Occipital lobe (tissue), 2 donors: ENCODE data around the gene SLC2A9. TPM values are rescaled to one million over a fixed set of nuclear protein-coding genes. Genes with fewer than 3 reads are reported as not detected.
"Not testable (repeated sequence)": the region's sequence is repeated elsewhere in the genome, so short reads cannot be mapped to it uniquely, and the experiment has no call there.

Source experiments
- DNase-seq: peaks from one replicate; lab custom pipeline; 2025; lab: John Stamatoyannopoulos, UW
- total RNA-seq: library from RNA; depleted of rRNA; stranded (reverse); fragments of >200 nt; gene quantifications from one replicate; pipeline ENCODE4 v1.2.3, GENCODE V29; 2014

Gene SLC2A9
- total RNA-seq, 1 donor from 2014 or later = 3.1 TPM

GRCh38 chr4:9927341-9928007 lies 93.8 kb downstream of the SLC2A9 start:
- DNase-seq = no peak

- DNase-seq = no peak
Measured at GRCh38 chr4:9926586-9926985, 94.7 kb downstream of the SLC2A9 start.

- no peak for DNase-seq
Measured at GRCh38 chr4:9925750-9926439, 95.4 kb downstream of the SLC2A9 start.

DNA sequence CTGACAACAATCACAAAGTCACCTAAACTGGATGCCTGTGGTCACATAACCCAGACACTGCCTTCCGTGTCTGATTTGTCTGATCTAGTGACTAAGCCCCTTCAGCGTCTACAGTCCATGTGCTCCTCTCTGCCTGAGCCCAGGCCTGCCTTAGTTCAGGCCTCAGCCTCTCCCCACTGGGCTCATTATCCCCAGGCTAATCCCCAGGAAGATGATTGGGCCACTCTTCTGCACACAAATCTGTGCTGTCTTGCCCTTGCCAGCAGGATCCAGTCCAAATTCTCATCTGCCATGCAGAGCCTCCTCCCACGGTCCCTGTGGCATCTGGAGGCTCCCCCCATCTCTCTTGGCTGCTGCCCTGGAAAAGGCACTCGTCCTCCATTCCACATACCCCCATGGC lies 96.5 kb downstream of the SLC2A9 start:
- peak; percentile 49 for DNase-seq

- DNase-seq = no peak
Measured at GRCh38 chr4:9923195-9923812, 98.0 kb downstream of the SLC2A9 start.

- DNase-seq = no peak
Measured at GRCh38 chr4:9921326-9921725, 100.0 kb downstream of the SLC2A9 start.

GRCh38 chr4:9920029-9920428 lies 101.3 kb downstream of the SLC2A9 start:
- no peak for DNase-seq

DNA sequence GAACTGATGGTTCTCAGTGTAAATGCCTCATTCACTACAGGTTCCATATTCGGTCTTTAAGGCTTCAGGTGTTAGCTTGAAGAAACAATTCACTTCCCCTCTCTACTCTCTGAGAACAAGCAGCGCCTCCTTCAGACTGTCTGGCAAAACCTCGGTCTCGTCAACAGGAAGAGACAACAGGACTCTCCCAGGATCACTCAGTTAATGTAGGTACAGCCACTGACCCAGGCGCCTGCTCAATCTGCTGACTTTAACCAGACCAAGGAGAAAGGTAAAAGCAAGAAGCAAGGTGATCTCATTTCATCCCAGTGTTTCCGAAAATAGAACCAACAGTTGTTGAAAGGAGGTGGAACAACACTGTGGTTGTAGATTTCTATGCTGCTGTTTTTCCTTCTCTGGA lies 102.2 kb downstream of the SLC2A9 start:
- no peak for DNase-seq

DNA sequence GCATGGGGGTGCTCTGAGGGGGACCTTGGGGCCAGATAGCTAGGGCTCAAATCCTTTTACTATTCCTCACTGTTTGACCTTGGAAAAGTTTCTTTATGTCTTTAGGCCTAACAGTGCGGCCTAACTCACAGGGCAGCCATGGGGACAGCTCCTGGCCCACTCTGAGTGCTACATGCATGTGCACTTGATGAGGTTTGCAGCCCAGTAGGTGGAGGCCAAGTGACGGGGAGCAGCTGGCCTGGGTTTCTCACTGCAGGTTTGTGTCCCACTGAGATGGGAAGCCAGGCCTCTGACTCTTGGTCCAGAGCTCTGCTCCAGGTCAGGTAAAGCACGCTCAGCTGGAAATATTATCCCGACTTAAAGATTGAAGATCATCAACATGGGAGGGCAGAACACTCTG lies 102.8 kb downstream of the SLC2A9 start:
- DNase-seq = no peak

DNA sequence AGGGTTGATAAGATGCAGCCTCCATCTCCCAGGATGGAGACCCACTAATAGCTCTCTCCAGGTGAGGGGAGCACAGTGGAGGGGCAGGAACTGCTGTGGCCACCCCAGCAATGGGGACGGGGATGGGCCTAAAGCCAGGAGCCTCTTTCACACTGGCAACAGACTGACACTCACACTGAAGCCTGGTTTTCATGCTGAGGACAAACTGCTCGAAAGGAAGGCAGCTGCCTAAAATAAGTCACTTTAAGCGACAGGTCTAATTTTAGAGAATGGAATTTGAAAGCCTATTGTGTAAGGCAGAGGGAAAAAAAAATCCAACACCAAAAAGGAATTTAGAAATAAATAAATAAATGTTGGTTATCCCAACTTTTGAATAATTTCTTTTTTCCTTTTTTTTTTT lies 104.4 kb downstream of the SLC2A9 start:
- DNase-seq = no peak

- no peak for DNase-seq
Measured at GRCh38 chr4:9916346-9916745, 105.0 kb downstream of the SLC2A9 start.

DNA sequence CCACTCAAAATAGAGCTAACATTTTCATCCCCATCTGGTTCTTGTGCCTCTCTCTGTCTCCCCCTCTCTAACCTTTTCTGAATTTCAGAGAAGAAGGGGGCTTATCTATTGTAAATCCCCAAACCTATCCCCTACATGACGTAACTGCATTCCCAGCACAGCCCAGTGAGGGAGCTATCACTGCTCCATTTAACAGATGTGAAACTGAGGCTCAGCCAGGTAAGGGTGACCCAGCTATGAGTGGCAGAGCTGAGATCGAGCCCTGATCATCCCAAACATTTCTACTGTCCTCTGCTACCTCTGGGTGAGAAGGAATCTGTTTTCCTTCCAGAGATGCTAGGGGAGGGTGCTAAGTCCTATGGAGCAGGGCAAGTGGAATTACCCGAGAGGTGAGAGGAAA lies 107.5 kb downstream of the SLC2A9 start:
- no peak for DNase-seq

DNA sequence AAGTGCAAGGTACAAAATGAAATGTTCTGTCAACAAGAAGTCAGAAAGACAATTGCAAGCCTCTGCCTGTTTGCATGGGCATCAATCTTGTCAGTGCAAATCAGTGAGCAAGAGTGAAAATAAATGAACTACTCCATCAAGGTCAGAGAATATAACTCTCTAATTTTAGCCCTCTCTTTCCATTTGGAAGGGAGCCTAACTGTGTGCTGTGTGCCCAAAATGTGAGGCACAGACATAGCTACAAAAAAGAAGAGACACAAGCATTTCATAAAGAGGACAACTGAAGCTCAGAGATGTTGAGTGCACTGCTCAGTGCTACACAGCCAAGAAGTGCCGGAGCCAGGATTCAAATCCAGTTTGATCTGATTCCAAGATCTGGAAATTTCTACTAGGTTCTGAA lies 114.3 kb downstream of the SLC2A9 start:
- no peak for DNase-seq

DNA sequence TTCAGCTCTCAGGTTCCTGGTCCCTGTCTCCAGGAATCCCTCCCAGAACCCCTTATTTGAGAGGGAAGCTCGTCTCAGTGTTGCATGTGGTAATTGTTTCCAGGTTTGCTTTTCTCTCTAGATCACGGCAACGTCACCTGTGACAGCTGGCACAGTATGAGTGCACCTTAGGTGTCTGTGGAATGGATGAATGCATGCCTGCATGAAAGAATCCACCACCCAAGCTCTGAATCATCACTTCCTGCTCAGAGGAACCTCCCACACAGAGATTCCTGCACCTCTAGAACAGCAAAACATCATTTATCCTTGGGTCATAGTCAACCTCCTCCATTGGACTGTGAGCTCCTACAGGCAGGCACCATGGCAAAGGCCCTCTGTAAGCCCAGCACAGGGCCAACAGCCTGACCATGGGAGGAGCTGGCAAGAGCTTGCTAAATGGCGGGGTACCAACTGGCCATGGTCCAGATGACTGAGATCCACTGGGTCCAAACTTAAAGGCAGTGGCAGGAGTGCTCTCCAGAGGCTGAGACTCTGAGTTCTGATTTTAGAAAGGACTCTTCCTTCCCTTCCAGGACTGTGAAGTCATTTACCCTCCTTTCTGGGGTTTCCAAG lies 116.2 kb downstream of the SLC2A9 start:
- no peak for DNase-seq

DNA sequence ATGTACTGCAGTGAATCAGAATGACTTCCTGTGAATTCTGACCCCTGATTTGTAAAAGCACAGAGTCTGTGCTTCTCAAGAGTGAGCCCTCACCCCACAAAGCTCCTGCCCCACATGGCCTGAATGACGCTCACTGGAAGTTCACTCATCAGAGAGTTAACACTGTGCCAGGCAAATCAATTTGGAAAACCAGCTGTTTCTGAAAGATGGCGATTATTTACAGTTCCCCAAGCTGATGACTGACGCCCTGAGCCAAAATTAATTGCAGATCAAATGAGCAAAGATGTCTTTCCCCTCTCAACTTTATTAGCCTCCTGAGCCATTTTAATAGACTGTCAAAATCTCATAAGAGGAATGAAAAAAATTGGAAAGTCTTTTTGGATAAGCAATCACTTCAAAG lies 118.0 kb downstream of the SLC2A9 start:
- DNase-seq = no peak

DNA sequence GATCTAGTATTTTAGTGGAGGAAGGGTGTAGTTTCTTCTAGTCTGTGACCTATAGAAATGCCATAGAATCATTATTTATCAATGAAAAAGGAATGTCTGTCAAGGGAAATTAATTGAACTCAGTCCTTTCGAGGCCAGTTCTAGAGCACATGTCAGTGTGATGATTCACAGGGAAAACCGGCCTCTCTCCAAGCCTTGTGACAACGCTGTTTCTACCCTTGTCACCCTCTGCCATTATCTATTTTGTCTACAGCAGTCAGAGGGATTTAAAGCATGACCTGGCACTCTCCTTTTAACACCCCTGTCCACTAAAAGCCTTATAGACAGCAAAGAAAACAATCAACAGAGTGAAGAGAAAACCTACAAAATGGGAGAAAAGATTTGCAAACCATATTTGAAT lies 120.0 kb downstream of the SLC2A9 start:
- no peak for DNase-seq

DNA sequence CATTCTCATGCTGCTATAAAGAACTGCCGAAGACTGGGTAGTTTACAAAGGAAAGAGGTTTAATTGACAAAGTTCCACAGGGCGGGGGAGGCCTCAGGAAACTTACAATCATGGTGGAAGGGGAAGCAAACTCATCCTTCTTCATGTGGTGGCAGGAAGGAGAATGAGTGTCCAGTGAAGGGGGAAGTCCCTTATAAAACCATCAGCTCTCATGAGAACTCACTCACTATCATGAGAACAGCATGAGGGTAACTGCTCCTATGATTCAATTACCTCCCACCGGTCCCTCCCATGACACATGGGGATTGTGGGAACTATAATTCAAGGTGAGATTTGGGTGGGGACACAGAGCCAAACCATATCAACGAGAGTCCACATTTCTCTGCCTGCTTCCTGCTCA lies 120.7 kb downstream of the SLC2A9 start:
- DNase-seq = not testable (repeated sequence)

GRCh38 chr4:9899306-9900055 lies 121.8 kb downstream of the SLC2A9 start:
- DNase-seq = no peak

GRCh38 chr4:9898596-9899305 lies 122.5 kb downstream of the SLC2A9 start:
- no peak for DNase-seq

GRCh38 chr4:9895333-9895705 lies 126.0 kb downstream of the SLC2A9 start:
- no peak for DNase-seq

DNA sequence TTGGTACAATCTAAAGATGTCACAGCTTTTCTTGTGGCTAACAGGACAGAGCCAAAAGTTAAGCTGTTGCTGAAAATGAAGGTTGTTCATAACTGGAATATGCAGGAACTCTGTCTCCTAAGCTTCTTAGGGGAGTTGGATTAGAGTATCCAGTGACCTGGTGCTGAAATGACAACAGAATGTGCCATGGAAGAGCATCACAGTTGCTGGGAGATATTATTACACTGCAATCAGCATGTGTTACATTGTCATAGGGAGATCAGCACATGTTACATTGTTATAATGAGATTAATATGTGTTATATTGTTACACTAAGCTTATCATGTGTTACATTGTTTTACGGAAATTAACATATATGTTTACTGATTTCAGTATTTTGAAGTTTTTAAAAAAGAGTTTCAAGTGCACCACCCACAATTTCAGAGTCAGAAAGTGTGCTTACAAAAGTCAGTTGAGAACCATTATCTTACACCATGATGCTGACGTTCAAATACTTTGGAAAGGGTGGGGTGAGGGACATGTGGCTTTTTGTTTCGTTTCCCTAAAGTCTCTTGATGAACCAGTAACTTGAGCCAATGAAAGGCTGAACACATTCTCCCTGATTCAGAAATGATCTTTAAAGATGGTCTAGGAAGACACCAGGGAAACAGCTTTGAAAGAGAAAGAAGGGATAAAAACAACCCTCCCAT lies 126.5 kb downstream of the SLC2A9 start:
- DNase-seq = no peak
